Effector CD4-positive, alpha-beta T cell (primary cell): ENCODE results near the gene NPC1.
"Not testable (repeated sequence)": the region's sequence is repeated elsewhere in the genome, so short reads cannot be mapped to it uniquely, and the experiment has no call there.

Experiments
- DNase-seq: peaks from one replicate; pipeline ENCODE4 v3.0.0-alpha.2; 2020
- total RNA-seq: gene quantifications from one replicate; lab custom pipeline; 2026; lab: John Stamatoyannopoulos, UW

The NPC1 gene
- 64.4 reads per million, percentile 74 among the genes with 10 or more reads in this experiment for total RNA-seq

DNA sequence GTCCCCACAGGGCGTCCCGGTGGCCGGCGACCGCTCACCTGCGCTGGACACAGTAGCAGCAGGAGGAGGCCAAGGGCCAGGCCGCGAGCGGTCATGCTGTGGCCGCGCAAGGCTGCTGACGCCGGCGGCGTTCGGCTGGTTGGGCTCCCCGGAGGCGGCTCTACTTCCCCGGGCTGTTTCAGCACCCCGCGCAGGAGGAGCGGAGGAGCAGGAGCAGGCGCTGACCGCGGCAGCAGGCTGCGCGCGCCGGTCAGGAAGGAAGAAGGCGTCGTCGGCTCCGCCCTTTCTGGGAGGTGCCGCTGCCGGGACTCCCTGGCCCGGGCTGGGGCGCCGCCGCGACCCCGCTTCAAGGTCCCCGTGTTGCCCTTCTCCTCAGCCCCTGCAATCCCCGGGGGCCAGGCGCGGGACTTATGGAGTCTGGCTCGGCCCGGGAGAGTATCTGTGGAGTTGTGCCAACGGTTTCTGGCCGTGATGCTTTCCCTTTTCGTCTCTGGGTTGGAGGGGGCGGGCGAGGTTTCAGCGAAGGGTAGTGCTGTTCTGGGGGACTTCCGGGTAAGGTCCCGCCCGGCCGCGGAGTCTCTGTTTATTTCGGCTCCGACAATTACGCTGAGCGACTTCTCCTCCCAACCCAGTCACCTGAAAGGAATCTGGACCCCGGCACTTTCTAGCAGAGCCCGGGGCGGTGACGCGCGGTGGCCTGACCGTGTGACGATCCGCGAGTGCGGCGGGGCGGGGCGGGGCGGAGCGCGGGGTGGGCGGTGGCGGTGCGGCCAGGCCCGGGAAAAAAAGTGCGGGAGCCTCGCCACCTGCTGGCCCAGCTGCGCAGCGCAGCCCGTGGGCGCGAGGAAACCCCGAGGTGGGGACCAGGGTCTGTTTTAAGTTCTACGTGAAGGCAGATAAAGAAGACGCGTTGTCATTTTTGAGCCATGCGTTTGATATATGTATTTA, at the start of gene NPC1:
NPC1 (minus strand) TSS at position 258 of the 948 bp plus-strand sequence; CDS start at position 95, 163 bp downstream.
- DNase-seq = peak; percentile 89

DNA sequence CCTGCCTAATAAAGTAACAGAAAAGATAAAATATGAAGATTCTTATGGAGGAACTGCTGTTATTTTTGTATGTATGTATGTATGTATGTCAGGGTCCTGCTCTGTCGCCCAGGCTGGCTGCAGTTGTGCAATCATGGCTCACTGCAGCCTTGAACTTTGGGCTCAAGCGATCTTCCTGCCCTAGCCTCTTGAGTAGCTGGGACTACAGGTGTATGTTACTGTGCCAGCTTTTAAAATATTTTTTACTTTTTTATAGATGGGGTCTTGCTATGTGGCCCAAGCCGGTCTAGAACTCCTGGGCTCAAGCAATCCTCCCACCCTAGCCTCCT, 49.7 kb upstream of the NPC1 start:
- DNase-seq = no peak

DNA sequence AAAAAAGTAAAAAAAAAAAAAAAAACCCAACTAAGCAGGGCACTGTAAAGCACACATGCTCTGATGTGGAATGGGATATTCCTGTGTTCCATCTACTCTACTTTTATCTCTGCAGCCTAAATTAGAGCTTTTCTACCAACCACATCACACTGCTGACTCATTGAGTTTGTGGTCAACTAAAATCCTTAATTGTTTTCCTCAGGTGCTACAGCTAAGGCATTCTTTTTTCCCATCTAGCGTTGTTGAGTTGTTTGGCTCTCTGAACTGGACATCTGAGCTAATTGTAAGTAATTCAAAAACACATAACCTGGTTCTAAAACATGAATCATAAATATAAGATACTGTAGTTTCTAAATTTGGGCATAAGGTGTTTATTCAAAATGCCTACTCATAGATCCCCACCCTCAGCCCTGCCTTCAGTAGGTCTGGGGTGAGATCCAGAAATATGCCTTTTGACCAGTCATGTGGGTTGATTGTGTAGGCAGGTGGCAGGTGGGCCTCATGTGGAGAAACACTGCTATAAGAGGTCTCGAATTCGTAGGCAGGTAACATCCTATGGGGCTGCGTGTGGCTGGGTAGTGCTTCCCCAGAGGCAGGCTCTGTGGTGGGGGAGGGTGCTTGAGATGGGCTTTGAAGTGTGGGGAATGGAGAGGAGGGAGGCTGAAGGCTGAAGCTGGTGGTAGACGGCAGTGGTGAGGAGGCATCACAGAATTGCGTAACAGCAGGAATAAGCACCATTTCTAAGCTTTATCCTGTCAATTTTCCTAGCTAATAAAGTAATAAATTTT, 49.2 kb upstream of the NPC1 start:
- DNase-seq = no peak

DNA sequence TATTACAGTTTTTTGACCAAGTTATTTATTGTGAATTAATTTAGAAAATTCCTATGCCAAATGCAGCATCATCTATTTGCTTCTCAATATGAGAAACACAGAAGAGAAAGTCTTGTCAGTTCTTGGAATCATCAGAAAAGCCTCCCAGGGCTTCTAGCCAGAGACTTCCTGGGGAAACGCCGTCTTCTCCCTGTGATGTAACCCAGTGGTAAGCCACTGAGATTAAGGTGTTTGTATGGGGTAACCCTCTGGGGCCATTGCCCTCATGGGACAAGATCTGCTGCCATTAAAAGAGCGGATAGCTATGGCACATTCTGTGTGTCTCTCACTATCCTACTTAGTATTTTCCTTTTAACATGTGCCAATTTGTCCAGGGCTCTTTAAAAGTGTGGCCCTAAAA, 48.4 kb upstream of the NPC1 start:
- no peak for DNase-seq

DNA sequence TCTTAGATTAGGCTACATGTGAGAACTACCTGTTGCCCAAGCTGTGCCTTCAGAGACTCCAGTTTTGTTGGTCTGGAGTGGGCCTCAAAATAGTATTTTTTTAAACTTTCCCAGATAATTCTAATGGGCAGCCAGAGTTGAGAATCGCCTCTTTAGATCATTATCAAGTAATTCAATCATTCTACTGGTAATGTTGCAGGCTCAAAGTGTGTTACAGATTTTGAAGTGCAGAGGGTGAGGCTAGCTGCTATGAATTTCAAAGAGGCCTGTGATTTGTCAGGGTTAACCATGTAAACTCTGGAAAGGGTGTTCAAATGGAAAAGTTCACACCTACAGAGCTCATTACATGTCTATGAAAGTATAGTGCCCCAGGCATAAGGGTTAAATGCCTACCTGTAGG, 46.3 kb upstream of the NPC1 start:
- no peak for DNase-seq

DNA sequence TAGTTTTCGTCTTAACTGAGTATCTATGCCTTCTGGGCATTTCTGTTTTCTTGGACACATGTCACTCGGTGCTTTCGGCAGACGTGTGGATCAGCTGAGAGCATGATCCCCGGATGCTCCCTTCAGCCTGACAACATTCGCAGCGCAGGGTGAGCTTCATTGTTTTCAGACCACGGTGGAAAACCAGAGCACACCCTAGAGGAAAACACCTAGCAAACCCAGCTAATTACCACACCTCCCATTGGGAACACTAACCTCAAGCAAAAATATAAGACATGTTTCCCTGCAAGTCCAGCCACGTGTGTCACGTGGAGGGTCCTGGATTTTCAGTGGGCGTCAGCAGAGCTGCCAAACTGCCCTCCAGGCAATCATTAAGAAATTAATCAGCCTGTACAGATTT, 45.4 kb upstream of the NPC1 start:
- no peak for DNase-seq

DNA sequence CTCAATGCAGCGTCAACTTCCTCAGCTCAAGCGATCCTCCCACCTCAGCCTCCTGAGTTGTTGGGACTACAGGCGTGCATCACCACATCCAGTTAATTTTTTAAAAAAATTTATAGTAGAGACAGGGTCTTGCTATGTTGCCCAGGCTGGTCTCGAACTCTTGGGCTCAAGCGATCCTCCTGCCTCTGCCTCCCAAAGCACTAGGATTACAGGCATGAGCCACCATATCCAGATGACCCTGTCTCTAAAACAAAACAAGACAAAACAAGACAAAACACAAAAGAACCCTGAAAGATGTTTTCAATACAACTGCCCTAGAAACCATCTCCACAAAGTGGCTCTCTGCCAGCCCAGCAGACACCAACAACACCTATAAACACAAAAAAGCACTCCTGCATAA, 45.0 kb upstream of the NPC1 start:
- DNase-seq = no peak

DNA sequence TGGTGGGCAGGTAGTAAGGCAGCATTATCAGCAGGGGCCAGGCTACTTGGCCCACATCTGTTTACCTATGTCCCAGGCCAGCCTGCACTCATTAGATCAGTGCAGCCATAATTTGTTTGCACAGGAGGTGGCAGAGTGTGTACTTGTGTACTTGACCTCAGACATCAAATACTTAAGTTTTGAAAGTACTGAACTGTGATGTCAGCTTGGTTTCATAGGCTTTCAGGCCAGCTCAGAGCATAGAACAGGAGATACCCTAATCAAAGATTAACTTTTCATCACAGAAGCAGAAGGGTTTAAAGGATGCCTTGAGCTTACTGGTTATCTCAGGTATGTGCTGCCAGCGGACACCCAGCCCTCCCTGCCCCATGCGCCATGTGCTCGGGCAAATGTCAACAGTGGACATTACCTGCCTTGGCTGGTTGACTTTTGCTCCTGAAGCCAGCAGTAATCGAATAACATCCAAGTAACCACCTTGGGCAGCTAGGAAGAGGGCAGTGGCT, 43.2 kb upstream of the NPC1 start:
- no peak for DNase-seq

DNA sequence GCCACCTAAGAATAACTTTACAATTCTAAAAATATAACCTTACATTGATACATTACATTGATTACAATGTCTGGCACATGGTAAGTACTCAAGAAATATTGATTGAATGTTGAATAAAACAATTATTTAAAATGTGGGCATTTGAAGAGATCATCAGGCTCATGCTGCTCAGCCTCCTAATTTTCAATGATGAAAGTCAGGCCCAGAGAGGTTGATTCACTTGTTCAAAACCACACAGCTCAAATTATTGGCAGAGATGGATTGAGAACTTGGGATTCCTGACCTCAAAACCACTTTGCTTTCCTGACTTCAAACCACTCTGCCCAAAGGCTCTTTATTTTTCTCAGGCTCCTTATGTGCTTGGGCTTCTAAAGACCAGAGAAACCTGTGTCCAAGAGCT, 41.7 kb upstream of the NPC1 start:
- no peak for DNase-seq

DNA sequence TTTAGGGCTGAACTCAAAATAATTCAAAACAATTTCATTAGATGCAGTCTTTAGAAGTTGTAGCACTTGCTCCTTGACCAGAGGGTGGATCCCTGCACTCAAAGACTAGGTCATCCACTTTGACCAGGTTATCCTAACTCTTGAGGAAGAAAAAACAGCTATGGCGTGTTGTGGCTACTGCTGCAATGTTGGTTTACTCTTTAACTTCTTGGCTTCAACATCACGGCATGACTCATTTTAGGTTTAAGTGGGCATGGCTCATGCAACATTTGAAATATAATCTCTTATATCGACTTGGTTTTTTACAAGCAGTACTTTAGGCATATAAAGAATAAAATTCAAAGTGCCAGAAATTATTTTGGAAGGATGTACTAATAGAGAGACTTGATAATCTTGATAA, 41.0 kb upstream of the NPC1 start:
- no peak for DNase-seq

DNA sequence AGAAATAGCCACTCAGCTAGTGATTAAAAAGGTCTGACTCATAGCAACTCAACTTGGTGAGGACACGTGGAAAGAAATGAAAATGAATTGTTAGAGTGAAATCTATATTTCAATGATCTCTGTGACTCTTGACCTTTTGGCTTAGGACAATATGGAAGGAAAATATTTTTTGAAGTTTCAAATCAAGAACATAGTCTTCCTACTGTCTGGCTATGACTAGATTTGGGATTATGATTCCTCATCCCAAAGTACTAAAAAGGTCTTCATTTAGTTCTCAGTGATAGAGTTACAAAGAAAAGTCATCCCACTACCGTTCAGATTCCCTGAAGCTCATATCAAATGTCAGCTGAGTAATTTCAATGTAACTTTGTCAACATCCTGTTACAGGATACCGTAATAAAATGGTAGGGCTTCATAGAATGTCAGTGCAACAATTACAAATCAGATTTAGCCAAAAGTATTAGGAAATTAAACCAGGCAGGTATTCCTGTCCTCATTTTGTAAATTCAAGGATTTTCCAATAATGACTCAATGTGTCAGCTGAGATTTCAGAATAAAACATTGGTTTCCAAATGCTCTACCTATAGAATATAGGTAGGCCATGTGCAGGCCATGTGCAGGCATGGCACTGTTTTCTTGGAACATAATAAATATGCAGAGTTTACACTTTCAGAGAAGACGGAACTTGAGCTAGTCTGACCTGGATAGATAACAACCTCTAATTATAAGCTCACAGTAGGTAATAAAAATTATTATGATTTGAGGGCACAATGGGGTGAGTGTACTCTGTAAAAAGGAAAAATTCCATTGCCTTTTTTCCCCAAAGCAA, 40.4 kb upstream of the NPC1 start:
- no peak for DNase-seq

DNA sequence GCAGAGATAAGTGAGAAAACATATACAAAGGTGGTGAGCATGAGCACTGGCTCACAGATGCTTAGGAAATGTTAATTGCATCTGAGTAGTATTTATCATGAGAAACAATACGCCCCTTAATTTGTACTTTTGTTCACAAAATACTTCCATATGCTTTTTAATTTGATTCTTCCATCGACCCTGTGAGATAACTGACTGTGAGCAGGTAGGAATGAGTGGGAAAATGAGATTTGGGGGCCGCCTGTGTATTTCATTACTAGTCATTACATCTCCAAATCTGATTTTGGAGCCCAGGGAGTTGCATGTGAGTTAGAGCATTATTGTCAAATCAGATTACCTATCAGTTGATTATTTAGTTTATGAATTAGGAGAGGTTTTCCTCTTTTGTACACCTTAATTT, 36.7 kb upstream of the NPC1 start:
- DNase-seq = no peak

DNA sequence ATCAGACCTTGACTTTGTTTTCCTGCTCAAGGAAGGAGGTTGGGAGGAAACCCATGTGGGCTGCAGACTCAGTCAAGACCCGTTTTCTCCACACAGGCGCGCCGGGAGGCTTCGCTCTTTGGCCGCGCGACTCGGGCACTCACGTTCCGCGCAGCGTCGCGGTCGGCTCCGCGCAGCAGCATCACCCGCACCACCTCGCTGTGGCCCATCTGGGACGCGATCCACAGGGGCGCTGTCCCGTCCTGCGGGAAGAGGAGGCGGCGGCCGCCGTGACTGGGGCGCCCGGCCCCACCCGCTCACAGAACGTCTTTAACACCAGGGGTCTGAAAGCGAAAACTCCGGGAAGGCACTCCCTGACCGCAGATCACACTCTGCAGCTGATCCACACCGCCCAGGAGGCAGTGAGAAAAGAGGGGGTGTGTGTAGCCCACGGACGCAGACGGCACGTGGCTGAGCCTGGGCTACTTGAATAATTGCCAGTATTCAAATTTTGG, 33.1 kb upstream of the NPC1 start:
- no peak for DNase-seq

DNA sequence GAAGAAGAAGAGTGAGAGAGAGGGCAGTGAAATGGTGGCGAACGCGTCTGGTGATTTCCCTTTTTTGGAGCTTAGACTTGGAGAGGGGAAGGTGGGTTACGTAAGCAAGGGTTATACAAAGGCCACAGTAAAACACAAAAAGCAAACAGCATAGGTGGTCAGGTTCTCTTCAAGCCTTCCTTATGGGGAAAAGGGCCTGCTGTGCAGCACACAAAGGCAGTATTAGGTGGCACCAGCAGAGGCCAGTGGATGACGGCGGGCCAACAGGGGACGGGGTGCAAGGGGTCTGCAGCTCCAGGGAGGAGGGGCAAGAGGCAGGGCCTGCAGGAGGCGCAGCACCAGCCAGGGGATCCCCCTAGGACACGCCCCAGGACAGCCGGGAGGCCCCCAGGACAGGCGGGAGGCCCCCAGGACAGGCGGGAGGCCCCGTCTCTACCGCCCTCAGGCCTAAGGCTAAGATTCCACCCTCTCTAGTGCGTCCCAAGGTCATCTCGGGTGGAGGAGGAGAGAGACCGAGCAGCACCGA, 32.6 kb upstream of the NPC1 start:
- no peak for DNase-seq

DNA sequence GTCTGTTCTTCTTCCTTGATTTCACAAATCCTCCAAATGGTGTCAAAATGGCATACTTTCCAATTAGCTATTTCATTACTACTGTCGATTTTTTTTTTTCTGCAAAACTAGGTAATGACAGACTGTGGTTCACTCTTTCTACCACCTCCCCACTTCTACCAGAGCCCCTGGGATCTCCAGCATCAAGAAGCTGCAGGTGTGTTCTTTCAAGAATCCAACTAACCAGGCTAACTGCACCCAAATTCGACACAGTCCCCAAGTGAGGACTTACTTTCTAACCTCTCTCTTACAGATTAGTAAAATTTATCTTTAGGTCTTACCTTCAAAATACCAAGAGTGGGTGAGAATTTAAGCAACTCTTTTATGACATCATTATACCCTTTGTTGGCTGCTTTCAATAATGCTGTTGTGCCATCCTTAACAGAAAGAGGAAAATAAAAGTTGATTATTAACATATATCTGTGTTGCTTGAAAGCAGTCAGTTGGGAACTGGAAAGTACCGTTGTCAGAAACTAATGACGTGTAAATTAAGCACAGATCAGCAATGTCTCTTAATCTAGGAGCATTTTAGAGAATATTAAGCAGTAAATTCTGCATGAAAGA, 31.2 kb upstream of the NPC1 start:
- DNase-seq = no peak

DNA sequence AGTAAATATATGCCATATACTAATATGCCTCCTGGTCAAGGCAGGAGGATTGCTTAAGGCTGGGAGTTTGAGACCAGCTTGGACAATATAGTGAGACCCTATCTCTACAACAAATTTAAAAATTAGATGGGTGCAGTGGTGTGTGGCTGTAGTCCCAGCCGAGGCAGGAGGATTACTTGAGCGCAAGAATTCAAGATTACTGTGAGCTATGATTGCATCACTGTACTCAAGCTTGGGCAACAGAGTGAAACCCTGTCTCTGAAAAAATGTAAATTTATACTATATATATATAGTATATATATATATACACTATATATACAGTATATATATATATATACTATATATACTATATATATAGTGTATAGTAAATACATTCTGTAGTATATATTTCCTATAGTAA, 30.0 kb upstream of the NPC1 start:
- no peak for DNase-seq

DNA sequence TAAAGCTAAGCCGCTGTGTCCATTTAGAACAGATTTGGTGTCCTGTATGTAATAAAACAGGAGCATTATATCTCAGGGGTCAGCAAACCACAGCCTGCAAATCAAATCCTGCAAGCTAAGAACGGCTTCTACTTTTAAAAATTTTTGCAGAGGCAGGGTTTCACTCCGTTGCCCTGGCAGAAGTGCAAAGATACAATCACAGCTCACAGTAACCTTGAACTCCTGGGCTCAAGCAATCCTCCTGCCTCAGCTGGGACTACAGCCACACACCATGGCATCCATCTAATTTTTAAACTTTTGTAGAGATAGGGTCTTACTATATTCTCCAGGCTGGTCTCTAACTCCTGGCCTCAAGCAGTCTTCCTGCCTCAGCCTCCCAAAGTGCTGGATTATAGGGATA, 28.6 kb upstream of the NPC1 start:
- no peak for DNase-seq

DNA sequence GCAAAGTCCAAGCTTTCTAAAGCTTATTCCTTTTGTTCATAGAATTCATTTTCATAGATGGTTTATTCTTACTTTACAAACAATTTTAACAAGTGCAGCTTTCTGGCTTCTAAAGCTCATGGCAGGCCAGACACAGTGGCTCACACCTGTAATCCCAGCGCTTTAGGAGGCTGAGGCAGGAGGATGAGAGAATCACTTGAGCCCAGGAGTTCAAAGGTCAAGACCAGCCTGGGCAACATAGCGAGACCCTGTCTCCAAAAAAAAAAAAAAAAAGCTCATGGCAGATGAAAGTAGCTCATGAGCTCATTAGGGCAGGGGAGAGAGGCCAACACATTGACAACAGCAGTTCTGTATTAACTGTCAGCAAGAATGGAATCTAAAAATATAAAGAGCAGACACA, 28.1 kb upstream of the NPC1 start:
- no peak for DNase-seq

DNA sequence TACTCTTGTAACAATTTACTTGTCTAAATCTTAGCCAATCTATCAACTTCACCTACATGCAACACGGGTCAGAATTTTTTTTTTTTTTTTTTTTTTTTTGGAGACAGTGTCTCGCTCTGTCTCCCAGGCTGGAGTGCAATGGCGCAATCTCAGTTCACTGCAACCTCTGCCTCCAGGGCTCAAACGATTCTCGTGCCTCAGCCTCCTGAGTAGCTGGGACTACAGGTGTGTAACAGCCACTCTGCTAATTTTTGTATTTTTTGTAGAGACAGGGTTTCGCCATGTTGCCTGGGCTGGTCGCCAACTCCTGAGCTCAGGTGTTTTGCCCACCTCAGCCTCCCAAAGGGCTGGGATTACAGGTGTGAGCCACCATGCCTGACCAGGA, 26.8 kb upstream of the NPC1 start:
- not testable (repeated sequence) for DNase-seq

DNA sequence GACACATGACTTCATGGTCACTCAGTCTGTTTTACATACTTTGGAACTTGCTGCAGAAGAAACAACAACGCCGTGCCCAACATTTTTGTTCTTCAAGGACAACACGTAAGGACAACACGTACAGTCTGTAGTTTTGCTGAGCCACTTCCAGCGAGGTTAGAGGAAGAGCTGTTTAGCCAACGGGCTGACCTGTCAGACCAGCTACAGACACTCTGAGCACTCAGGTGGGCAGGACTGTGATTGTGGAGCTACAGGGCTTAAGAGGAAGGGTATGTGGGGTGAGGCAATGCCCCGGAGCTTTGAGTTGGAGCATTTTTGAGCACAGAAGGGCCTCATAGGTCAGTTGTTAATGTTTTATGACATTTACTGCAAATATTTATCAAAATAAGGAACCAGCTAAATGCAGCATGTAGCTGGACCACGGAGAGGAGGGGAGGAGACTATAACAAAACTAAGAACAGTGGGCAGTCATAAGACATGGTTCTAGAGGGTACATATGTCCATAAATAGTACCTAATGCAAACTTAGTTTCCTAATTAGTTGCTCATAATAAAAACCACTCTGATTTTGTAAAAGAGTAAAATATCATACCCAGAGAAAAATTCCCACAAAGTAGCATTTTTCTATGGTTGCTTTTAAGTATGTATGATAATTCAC, 26.3 kb upstream of the NPC1 start:
- DNase-seq = no peak

DNA sequence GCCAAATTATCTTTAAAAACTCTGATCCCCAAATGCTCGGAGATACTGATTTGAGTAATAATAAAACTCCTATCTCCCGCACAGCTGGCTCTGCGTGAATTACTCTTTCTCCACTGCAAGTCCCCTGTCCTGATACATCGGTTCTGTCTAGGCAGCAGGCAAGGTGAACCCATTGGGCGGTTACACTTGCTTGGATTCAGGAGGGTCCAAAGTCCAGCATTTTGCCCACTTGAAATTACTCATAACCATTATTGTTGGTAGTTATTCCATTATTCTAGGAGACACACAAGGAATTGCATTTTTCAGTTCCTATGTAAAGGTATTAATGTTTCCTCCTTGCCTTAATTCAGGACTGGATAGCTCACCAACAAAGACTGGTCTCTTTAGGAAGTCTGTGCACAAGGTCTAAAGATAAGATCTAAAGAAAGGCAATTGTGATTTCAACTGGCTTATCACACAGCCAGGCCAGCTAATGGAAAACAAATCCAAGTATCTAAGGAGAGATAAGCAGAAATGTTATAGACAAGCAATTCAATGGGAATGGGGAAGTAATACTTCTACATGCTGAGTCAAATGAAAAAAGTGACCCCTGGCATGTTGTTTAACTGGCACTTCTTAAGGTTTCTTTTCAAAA, 23.2 kb upstream of the NPC1 start:
- no peak for DNase-seq
